ENCODE data around the gene GALNT2.

The GALNT2 gene

DNA sequence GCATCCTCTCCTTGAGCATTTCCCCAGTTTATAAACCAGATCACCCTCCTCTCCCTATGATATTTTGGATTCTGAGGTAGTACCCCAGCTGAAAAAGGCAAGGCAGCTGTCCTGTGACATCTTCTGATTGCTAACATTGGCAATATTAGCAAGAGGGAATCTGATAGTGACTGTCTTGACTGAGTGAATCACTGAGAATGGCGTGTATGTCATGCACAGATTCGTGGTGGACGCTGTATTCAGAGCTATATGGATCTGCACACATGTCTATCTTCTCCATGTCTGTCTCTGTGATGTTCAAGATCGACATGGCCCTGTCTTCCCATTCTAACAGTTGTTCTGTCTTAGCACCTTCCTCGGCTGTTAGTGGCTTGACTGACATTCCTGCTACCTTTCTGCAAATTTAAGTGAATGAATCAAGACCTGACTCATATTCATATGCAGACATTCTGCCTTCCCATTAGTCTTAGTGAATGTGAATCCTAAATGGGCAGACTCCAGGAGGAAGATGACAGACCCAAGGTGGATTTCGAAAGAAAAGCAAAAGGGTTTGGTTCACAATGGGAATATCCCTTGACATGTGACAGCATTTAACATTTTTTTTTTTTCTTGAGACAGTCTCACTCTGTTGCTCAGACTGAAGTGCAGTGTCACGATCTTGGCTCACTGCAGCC, 261.4 kb downstream of the GALNT2 start:
- Histone ChIP-seq H3K4me3 (ENCODE audit: low read depth in 1 of 2, low read length in 2 of 2) (no peak overlapping the region), H3K4me1 (ENCODE audit: control insufficient read depth in 1 of 2, insufficient read depth in 2 of 2, low read length in 2 of 2) (no peaks in the 10 kb centered on the region), H3K27me3 (ENCODE audit: control insufficient read depth in 1 of 2, insufficient read depth in 2 of 2, low read length in 2 of 2) (no peaks in the 10 kb centered on the region), H3K27ac (ENCODE audit: low read depth, low read length) (no peak overlapping the region), H3K9me3 (ENCODE audit: control insufficient read depth in 1 of 2, low read length in 2 of 2) (no peaks in the 10 kb centered on the region), H3K9ac (ENCODE audit: low read depth in 1 of 2, low read length in 2 of 2) (no peak overlapping the region), H3K36me3 (ENCODE audit: control insufficient read depth in 1 of 2, insufficient read depth in 2 of 2, low read length in 2 of 2) (no peaks in the 10 kb centered on the region)

GRCh38 chr1:230330157-230330556, 263.1 kb downstream of the GALNT2 start:
- no peaks in the 10 kb centered on the region for H3K4me1 ChIP-seq (ENCODE audit: control insufficient read depth in 1 of 2, insufficient read depth in 2 of 2, low read length in 2 of 2)
- no peaks in the 10 kb centered on the region for H3K9me3 ChIP-seq (ENCODE audit: control insufficient read depth in 1 of 2, low read length in 2 of 2)
- no peaks in the 10 kb centered on the region for H3K36me3 ChIP-seq (ENCODE audit: control insufficient read depth in 1 of 2, insufficient read depth in 2 of 2, low read length in 2 of 2)
- H3K27me3 ChIP-seq (ENCODE audit: control insufficient read depth in 1 of 2, insufficient read depth in 2 of 2, low read length in 2 of 2), result no peaks in the 10 kb centered on the region
- no peak overlapping the region for H3K9ac ChIP-seq (ENCODE audit: low read depth in 1 of 2, low read length in 2 of 2)
- no peak overlapping the region for H3K27ac ChIP-seq (ENCODE audit: low read depth, low read length)
- no peak overlapping the region for H3K4me3 ChIP-seq (ENCODE audit: low read depth in 1 of 2, low read length in 2 of 2)
